Activated CD4-positive, alpha-beta T cell treated with anti-CD3 and anti-CD28 coated beads, Interleukin-2, amount 10 ng/mL, durations not matched to agents 7 days and 5 days (primary cell): ENCODE data around the gene CACYBP. TPM values are rescaled to one million over a fixed set of nuclear protein-coding genes. Genes with fewer than 3 reads are reported as not detected.

Source experiments
- CTCF ChIA-PET: fragments of 350-600 bp; sonication (Branson Sonifier 250); formaldehyde crosslinking; loops from one replicate; lab custom pipeline; 2021; ENCODE audit warnings: antibody characterized with exemption; lab: Charles Lee
- POLR2A ChIA-PET: fragments of 350-600 bp; sonication (Branson Sonifier 250); formaldehyde crosslinking; loops from one replicate; lab custom pipeline; 2021; ENCODE audit warnings: antibody characterized with exemption; lab: Charles Lee
- DNase-seq: peaks from one replicate; pipeline ENCODE4 v3.0.0-alpha.2; 2020
- H3K27ac Mint-ChIP-seq: one replicate; pipeline ENCODE4 v1.8.0; 2021; ENCODE audit warnings: mild to moderate bottlenecking, moderate library complexity, mixed read lengths
- H3K27me3 Mint-ChIP-seq: one replicate; pipeline ENCODE4 v1.8.0; 2021; ENCODE audit warnings: mixed read lengths
- H3K36me3 Mint-ChIP-seq: one replicate; pipeline ENCODE4 v1.8.0; 2021; ENCODE audit warnings: low read depth, mixed read lengths
- H3K4me1 Mint-ChIP-seq: one replicate; pipeline ENCODE4 v1.8.0; 2021; ENCODE audit warnings: mixed read lengths
- H3K4me3 Mint-ChIP-seq: one replicate; pipeline ENCODE4 v1.8.0; 2021; ENCODE audit warnings: mild to moderate bottlenecking, moderate library complexity, mixed read lengths
- H3K9me3 Mint-ChIP-seq: one replicate; pipeline ENCODE4 v1.8.0; 2021; ENCODE audit warnings: mixed read lengths
- total RNA-seq, 2 experiments: library from RNA; stranded (reverse); gene quantifications; one replicate each; pipeline ENCODE4 v1.2.3, GENCODE V29; 2021

The CACYBP gene
- total RNA-seq, 2 experiments from 2014 or later: 198 to 207 TPM

DNA sequence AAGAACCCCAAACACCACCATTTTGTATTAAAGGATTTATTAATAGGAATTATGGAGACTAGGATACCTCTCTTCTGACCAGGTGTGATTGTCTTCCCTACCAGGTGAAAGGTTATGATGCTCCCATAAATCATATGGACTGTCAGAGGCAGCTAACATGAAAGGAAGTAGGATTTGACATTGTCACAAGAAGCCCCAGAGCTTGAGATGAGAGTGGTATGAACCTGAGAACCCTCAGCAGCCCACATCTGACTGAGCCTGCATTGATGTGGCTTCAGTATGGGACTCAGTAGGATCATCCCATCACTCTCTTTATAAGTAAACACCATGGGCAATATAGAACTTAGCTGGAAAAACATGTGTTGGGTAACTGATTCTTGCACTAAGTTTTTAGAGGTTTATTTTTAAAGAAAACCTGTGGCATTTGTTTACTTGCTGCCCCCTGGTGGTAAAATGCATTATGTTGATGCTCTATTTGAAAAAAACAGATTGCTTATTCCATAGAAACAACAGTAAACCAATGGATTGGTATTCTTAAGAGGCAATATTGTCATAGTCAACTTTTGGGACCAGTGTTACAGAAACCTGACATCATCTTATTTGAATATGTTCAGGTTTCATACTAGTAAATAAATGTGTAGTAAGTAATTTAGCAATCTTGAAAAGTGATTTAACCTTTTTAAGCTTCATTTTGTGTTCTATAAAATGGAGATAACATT, 16.6 kb upstream of the CACYBP start:
- Mint-ChIP-seq H3K4me3 (no peak overlapping the region), H3K27ac (no peak overlapping the region), H3K36me3 (peaks cover 51% of the 10 kb centered on the region), H3K4me1 (peaks cover 25% of the 10 kb centered on the region), H3K9me3 (peaks cover 7% of the 10 kb centered on the region), H3K27me3 (no peaks in the 10 kb centered on the region)
- peak; percentile 76 for DNase-seq
- ChIA-PET CTCF (interaction anchor here (0.6 to 1.5 kb wide), 7 partner anchors 9 to 215 kb away, joined by 3 to 4 read pairs (median 3); no protein-coding TSS in a partner anchor), POLR2A (interaction anchor here (0.6 kb wide), 1 partner anchor 184 kb away, joined by 4 read pairs; no protein-coding TSS in a partner anchor)

DNA sequence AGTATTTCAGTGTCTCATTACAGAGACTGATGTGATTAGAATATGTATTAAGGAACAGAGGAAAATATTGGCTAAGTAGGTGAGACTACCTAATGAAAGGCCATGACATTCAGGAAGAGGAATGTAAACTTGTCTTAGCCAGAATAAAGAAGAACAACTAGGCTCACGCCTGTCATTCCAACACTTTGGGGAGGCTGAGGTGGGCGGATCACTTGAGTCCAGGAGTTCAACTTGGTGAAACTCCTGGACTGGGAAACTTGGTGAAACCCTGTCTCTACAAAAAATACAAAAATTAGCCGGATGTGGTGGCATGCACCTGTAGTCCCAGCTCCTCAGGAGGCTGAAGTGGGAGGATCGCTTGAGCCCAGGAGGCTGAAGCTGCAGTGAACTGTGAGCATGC, 14.8 kb upstream of the CACYBP start:
- ChIA-PET POLR2A (no interaction called here), CTCF (no interaction called here)
- H3K4me3 Mint-ChIP-seq: no peak overlapping the region
- DNase-seq: no peak
- no peak overlapping the region for H3K27ac Mint-ChIP-seq
- no peaks in the 10 kb centered on the region for H3K27me3 Mint-ChIP-seq
- peaks cover 54% of the 10 kb centered on the region for H3K36me3 Mint-ChIP-seq
- peaks cover 7% of the 10 kb centered on the region for H3K9me3 Mint-ChIP-seq
- peaks cover 39% of the 10 kb centered on the region for H3K4me1 Mint-ChIP-seq

- Mint-ChIP-seq H3K9me3 (no peaks in the 10 kb centered on the region), H3K36me3 (peaks cover 41% of the 10 kb centered on the region), H3K27ac (peak overlapping the region; percentile 2), H3K4me1 (peaks cover 34% of the 10 kb centered on the region), H3K27me3 (no peaks in the 10 kb centered on the region), H3K4me3 (no peak overlapping the region)
- DNase-seq: no peak
- ChIA-PET CTCF (interaction anchor here (1.1 kb wide), 1 partner anchor 11 kb away, joined by 6 read pairs; no protein-coding TSS in a partner anchor), POLR2A (no interaction called here)
Measured at GRCh38 chr1:174988539-174988938, 11.2 kb upstream of the CACYBP start.

DNA sequence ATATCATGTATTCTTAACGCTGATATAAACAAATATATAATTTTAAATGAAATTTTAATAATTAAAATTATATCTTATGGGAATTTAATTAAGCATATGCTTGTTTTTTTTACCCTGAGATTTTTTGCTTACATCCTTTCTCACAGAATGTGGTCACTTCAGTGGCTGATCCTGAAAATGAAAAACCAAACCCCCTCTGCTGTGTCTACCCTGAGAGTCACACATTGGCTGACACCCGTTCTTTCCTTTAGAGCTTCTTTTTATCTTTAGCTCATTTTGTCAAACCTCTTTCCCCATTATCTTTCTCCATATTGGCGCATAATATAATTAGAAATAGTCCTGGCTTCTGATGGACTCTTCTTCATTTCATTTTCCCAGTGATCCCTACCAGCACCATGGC, 10.8 kb upstream of the CACYBP start:
- ChIA-PET CTCF (interaction anchor here (1.0 to 2.0 kb wide), 4 partner anchors 10 to 14 kb away, joined by 4 to 6 read pairs (median 6); no protein-coding TSS in a partner anchor), POLR2A (interaction anchor here (0.7 kb wide), 1 partner anchor 26 kb away, joined by 4 read pairs; no protein-coding TSS in a partner anchor)
- Mint-ChIP-seq H3K9me3 (no peaks in the 10 kb centered on the region), H3K4me3 (no peak overlapping the region), H3K4me1 (peaks cover 36% of the 10 kb centered on the region), H3K36me3 (peaks cover 40% of the 10 kb centered on the region), H3K27ac (no peak overlapping the region), H3K27me3 (no peaks in the 10 kb centered on the region)
- DNase-seq: no peak

DNA sequence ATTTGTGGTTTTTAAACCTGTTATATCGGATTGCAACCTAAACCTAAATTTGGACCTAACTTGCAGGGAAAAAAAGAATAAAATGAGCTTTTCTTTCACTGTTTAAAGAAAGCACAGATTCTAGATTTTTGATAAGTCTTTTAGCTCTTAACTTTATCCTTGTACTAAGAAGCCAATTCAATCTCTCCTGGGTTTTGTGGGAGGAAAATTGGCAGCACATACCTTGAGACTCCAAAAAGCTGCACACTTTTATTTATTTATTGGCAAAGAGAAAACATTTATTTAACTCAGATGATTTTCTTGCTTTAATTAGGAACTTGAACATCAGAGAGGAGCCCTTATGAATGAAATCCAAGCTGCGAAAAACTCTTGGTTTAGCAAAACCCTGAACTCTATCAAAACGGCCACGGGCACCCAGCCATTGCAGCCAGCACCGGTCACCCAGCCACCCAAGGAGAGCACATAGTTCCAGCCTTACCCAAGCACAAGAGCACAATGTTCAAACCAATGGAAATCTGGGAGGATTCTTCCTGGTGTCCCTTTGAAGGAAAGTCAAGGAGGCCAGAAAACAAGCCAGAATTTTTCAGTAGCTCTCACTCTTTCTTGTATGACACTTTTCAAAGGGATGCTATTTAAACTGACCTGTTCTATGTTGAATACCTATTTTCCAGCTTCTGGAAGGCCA, 10.1 kb upstream of the CACYBP start:
- H3K4me1 Mint-ChIP-seq: peaks cover 36% of the 10 kb centered on the region
- H3K4me3 Mint-ChIP-seq: peak overlapping the region; percentile 73
- no peaks in the 10 kb centered on the region for H3K9me3 Mint-ChIP-seq
- POLR2A ChIA-PET: interaction anchor here (0.7 kb wide), 1 partner anchor 27 kb away, joined by 4 read pairs; no protein-coding TSS in a partner anchor
- H3K27ac Mint-ChIP-seq: peak overlapping the region; percentile 88
- peaks cover 42% of the 10 kb centered on the region for H3K36me3 Mint-ChIP-seq
- H3K27me3 Mint-ChIP-seq: no peaks in the 10 kb centered on the region
- no peak for DNase-seq
- CTCF ChIA-PET: interaction anchor here (1.0 to 2.0 kb wide), 4 partner anchors 9 to 15 kb away, joined by 4 to 6 read pairs (median 6); no protein-coding TSS in a partner anchor

DNA sequence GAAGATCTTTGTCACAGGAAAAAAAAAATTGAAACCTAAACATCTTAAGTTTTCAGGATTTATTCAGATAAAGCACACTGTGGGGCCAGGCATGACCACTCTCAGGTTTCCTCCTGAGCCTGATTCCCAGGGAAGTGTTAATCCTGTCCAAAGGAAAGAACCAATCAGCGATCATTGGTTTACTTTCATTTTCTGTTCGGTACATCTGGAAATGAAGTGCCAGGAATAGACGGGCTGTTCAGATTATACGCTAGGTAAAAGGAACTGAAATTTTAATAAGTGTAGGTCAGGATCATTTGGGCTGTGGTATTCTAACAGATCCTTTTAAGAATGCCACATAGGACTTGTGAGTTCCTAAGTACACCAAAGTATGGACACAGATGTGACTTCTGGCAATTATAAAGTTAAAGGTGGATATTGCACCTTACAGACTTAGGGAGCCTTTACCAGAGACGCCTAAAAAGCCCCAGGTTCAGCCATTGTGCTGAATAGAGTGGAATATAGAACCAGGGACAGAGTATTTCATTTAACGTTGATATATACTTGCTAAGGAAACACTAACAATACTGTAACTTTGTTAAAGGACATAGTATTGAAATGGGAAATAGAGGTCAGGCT, 9.3 kb upstream of the CACYBP start:
- no peak for DNase-seq
- peaks cover 39% of the 10 kb centered on the region for H3K36me3 Mint-ChIP-seq
- H3K4me1 Mint-ChIP-seq: peaks cover 32% of the 10 kb centered on the region
- no peaks in the 10 kb centered on the region for H3K27me3 Mint-ChIP-seq
- ChIA-PET CTCF (interaction anchor here (1.4 to 2.0 kb wide), 2 partner anchors 14 to 15 kb away, joined by 5 to 6 read pairs; no protein-coding TSS in a partner anchor), POLR2A (no interaction called here)
- H3K9me3 Mint-ChIP-seq: no peaks in the 10 kb centered on the region
- H3K27ac Mint-ChIP-seq: peak overlapping the region; percentile 93
- H3K4me3 Mint-ChIP-seq: peak overlapping the region; percentile 76

DNA sequence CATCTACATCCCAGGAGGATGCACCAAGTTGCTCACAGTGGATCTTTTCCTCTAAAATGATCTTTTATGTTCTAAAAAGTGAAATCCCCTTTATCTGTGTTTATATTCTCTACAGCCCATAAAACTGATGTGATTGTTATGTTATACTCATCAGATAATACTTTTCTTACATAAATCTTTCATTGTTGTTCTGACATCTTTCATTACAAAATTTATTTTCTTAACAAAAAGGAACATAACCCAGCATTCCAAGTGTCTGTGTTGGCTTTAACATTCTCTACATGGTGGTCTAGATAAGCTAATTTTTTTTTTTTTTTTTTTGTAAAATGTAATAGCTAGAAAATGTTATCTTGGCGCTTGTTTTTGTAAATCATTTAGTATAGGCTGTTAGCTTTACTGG, 8.3 kb upstream of the CACYBP start:
- ChIA-PET POLR2A (no interaction called here), CTCF (interaction anchor here (1.3 kb wide), 1 partner anchor 16 kb away, joined by 5 read pairs; no protein-coding TSS in a partner anchor)
- no peak overlapping the region for H3K27ac Mint-ChIP-seq
- H3K27me3 Mint-ChIP-seq: no peaks in the 10 kb centered on the region
- H3K4me3 Mint-ChIP-seq: no peak overlapping the region
- H3K36me3 Mint-ChIP-seq: peaks cover 38% of the 10 kb centered on the region
- no peak for DNase-seq
- no peaks in the 10 kb centered on the region for H3K9me3 Mint-ChIP-seq
- peaks cover 34% of the 10 kb centered on the region for H3K4me1 Mint-ChIP-seq

GRCh38 chr1:174995121-174995520, 4.6 kb upstream of the CACYBP start:
- H3K4me1 Mint-ChIP-seq: peaks cover 28% of the 10 kb centered on the region
- CTCF ChIA-PET: interaction anchor here (1.8 kb wide), 1 partner anchor 12 kb away, joined by 3 read pairs; no protein-coding TSS in a partner anchor
- POLR2A ChIA-PET: no interaction called here
- H3K9me3 Mint-ChIP-seq: no peaks in the 10 kb centered on the region
- H3K36me3 Mint-ChIP-seq: peaks cover 23% of the 10 kb centered on the region
- no peak overlapping the region for H3K27ac Mint-ChIP-seq
- DNase-seq: no peak
- H3K27me3 Mint-ChIP-seq: no peaks in the 10 kb centered on the region
- H3K4me3 Mint-ChIP-seq: no peak overlapping the region

- no peaks in the 10 kb centered on the region for H3K27me3 Mint-ChIP-seq
- no peak overlapping the region for H3K27ac Mint-ChIP-seq
- H3K4me3 Mint-ChIP-seq: no peak overlapping the region
- H3K9me3 Mint-ChIP-seq: no peaks in the 10 kb centered on the region
- H3K4me1 Mint-ChIP-seq: peaks cover 22% of the 10 kb centered on the region
- ChIA-PET CTCF (interaction anchor here (1.8 kb wide), 1 partner anchor 13 kb away, joined by 3 read pairs; no protein-coding TSS in a partner anchor), POLR2A (no interaction called here)
- peaks cover 22% of the 10 kb centered on the region for H3K36me3 Mint-ChIP-seq
- no peak for DNase-seq
Measured at GRCh38 chr1:174995916-174996315, 3.8 kb upstream of the CACYBP start.

DNA sequence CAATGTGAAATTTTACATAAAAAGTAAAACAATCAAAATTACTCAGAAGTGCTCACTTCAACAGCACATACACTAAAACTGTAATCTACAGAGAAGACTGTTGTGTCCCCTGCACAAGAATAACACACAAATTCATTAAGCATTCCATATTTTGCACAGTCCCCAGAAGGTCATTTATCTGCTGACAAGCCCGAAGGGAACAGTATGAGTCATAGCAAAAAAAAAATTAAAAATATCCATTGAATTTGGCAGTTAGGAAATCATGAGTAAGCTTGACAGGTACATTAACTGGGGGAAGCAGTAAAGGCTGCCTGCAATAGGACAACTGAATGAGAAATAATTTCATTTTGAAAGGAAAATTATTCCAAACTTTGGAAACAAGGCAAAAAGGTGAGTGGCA, 3.3 kb upstream of the CACYBP start:
- CTCF ChIA-PET: interaction anchor here (1.8 kb wide), 1 partner anchor 13 kb away, joined by 3 read pairs; no protein-coding TSS in a partner anchor
- H3K27ac Mint-ChIP-seq: no peak overlapping the region
- peaks cover 24% of the 10 kb centered on the region for H3K36me3 Mint-ChIP-seq
- no peaks in the 10 kb centered on the region for H3K9me3 Mint-ChIP-seq
- peaks cover 24% of the 10 kb centered on the region for H3K4me1 Mint-ChIP-seq
- POLR2A ChIA-PET: no interaction called here
- no peaks in the 10 kb centered on the region for H3K27me3 Mint-ChIP-seq
- DNase-seq: no peak
- H3K4me3 Mint-ChIP-seq: no peak overlapping the region

GRCh38 chr1:174997041-174997440, 2.7 kb upstream of the CACYBP start:
- Mint-ChIP-seq H3K27me3 (no peaks in the 10 kb centered on the region), H3K4me3 (no peak overlapping the region), H3K36me3 (peaks cover 26% of the 10 kb centered on the region), H3K27ac (no peak overlapping the region), H3K9me3 (no peaks in the 10 kb centered on the region), H3K4me1 (peaks cover 26% of the 10 kb centered on the region)
- ChIA-PET POLR2A (no interaction called here), CTCF (interaction anchor here (1.8 kb wide), 1 partner anchor 14 kb away, joined by 3 read pairs; no protein-coding TSS in a partner anchor)
- DNase-seq: no peak

- no peaks in the 10 kb centered on the region for H3K9me3 Mint-ChIP-seq
- no peaks in the 10 kb centered on the region for H3K27me3 Mint-ChIP-seq
- H3K4me3 Mint-ChIP-seq: no peak overlapping the region
- peaks cover 39% of the 10 kb centered on the region for H3K4me1 Mint-ChIP-seq
- ChIA-PET POLR2A (interaction anchor here (1.0 to 1.8 kb wide), 4 partner anchors 25 to 199 kb away, joined by 3 to 10 read pairs (median 6); partner anchors contain the start of gene MRPS14), CTCF (interaction anchor here (1.0 to 2.9 kb wide), 11 partner anchors 9 to 199 kb away, joined by 3 to 13 read pairs (median 6); partner anchors contain the start of gene MRPS14)
- H3K36me3 Mint-ChIP-seq: peaks cover 25% of the 10 kb centered on the region
- DNase-seq: peak; percentile 58
- H3K27ac Mint-ChIP-seq: no peak overlapping the region
Measured at GRCh38 chr1:174998569-174999215, 1.1 kb upstream of the CACYBP start.
